GM21825 (cell line): ENCODE results near the gene CBX6.

ENCODE experiments used
- ATAC-seq: cut with Tn5 transposase; IDR thresholded peaks from one replicate; pipeline ENCODE4 v1.9.1; 2021; ENCODE audit warnings: mild to moderate bottlenecking, moderate library complexity; ENCODE audit not compliant: unreplicated experiment

The CBX6 gene

GRCh38 chr22:38873469-38874411, 1.7 kb upstream of the CBX6 start:
- no peak for ATAC-seq

GRCh38 chr22:38872831-38873248, 824 bp upstream of the CBX6 start:
- no peak for ATAC-seq

GRCh38 chr22:38871360-38872171, 450 bp downstream of the CBX6 start:
- no peak for ATAC-seq

- no peak for ATAC-seq
Observed at GRCh38 chr22:38870791-38871359, 1.1 kb downstream of the CBX6 start.

- no peak for ATAC-seq
Observed at GRCh38 chr22:38870312-38870741, 1.7 kb downstream of the CBX6 start.

GRCh38 chr22:38869663-38870062, 2.4 kb downstream of the CBX6 start:
- no peak for ATAC-seq

GRCh38 chr22:38868886-38869381, 3.1 kb downstream of the CBX6 start:
- no peak for ATAC-seq

GRCh38 chr22:38868286-38868721, 3.7 kb downstream of the CBX6 start:
- ATAC-seq, result no peak

- ATAC-seq, result no peak
Observed at GRCh38 chr22:38867471-38868285, 4.3 kb downstream of the CBX6 start.

- no peak for ATAC-seq
Observed at GRCh38 chr22:38867124-38867455, 4.9 kb downstream of the CBX6 start.

GRCh38 chr22:38866399-38867123, 5.5 kb downstream of the CBX6 start:
- ATAC-seq, result no peak

- no peak for ATAC-seq
Observed at GRCh38 chr22:38866024-38866398, 6.0 kb downstream of the CBX6 start.

GRCh38 chr22:38865201-38866023, 6.6 kb downstream of the CBX6 start:
- no peak for ATAC-seq

- no peak for ATAC-seq
Observed at GRCh38 chr22:38864361-38865191, 7.4 kb downstream of the CBX6 start.

GRCh38 chr22:38863531-38864131, 8.4 kb downstream of the CBX6 start:
- no peak for ATAC-seq

- ATAC-seq, result no peak
Observed at GRCh38 chr22:38862375-38863329, 9.4 kb downstream of the CBX6 start.

- no peak for ATAC-seq
Observed at GRCh38 chr22:38861927-38862326, 10.1 kb downstream of the CBX6 start.
